Peyer's patch (tissue), 4 donors: ENCODE measurements around the gene DKKL1. TPM values are rescaled to one million over a fixed set of nuclear protein-coding genes. Genes with fewer than 3 reads are reported as not detected.
A peak's percentile ranks its signal among the peaks of the same experiment; 100 is the strongest.

Source experiments
- DNase-seq, 3 donors: peaks; one replicate each; pipeline ENCODE4 v3.0.0-alpha.2; 2017 to 2019
- H3K27ac ChIP-seq, 4 donors: fragments of 200-600 bp; sonication (generic); one replicate each; pipeline ENCODE4 v1.5.1; 2016 to 2019
- H3K27me3 ChIP-seq, 2 donors: fragments of 200-600 bp; sonication (generic); one replicate each; pipeline ENCODE4 v1.5.1; 2019
- H3K36me3 ChIP-seq, 3 donors: fragments of 200-600 bp; sonication (generic); one replicate each; pipeline ENCODE4 v1.5.1; 2016 to 2019
- H3K4me1 ChIP-seq, 4 donors: fragments of 200-600 bp; sonication (generic); one replicate each; pipeline ENCODE4 v1.5.1; 2016 to 2019
- H3K4me3 ChIP-seq, 4 donors: fragments of 200-600 bp; sonication (generic); 1 replicate in 3 of 4; 2 replicates in 1 of 4; pipeline ENCODE4 v1.5.1; 2016 to 2019; ENCODE audit warnings: mild to moderate bottlenecking in 1 of 4
- H3K9me3 ChIP-seq, 4 donors: fragments of 200-600 bp; sonication (generic); one replicate each; pipeline ENCODE4 v1.5.1; 2016 to 2019; ENCODE audit warnings: mild to moderate bottlenecking in 1 of 4
- POLR2A ChIP-seq, 2 donors: fragments of 450-650 bp; IDR thresholded peaks; one replicate each; pipeline ENCODE4 v1.5.1; 2017; ENCODE audit warnings: antibody characterized with exemption in 2 of 2, mild to moderate bottlenecking in 2 of 2, moderate library complexity in 2 of 2
- total RNA-seq, 4 donors: library from RNA; depleted of rRNA; stranded (reverse); fragments of >200 nt; gene quantifications; one replicate each; pipeline ENCODE4 v1.1.0, GENCODE V29; 2016
- TF ChIP-seq, protein P1 (sequence below), 6 experiments: fragments of 450-650 bp in 4 of 6; fragments of 200-600 bp in 2 of 6; sonication (generic) in 1 of 6; IDR thresholded peaks; one replicate each; pipeline ENCODE4 v1.5.1; 2017 to 2019; ENCODE audit warnings: antibody characterized with exemption in 6 of 6, mild to moderate bottlenecking in 3 of 6, moderate library complexity in 1 of 6

The DKKL1 gene
- total RNA-seq, 4 donors from 2014 or later, result not detected

DNA sequence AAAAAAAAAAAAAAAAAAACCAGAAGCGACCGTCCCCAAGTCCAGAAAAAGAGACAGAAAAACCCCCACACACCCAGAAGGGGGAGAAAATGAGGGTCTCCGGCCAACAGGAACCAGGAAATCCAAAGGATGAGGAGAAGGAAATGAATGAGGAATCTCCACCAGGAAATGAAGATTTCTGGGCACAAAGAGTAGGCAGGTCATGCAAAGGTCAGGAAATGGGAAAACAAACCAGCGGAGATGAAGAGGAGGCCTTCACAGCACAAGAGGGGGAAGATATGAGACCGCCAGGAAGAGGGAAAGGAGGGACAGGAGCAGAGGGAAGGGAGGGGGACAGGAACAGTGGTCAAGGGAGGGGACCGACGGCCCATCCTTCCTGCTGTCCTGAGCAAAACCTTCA, 7.3 kb upstream of the DKKL1 start:
- no peak for DNase-seq
- no peaks in the 10 kb centered on the region for H3K9me3 ChIP-seq
- no peaks in the 10 kb centered on the region for H3K27me3 ChIP-seq
- peak overlapping the region in 3 of 4 donors; percentile 16 to 66 (median 53) for H3K27ac ChIP-seq
- no peaks in the 10 kb centered on the region for H3K36me3 ChIP-seq
- H3K4me3 ChIP-seq, result peak overlapping the region in 1 of 4 donors; percentile 9
- TF ChIP-seq POLR2A (IDR thresholded peaks at IDR 0.05), result no peak
- TF ChIP-seq, protein P1, sequence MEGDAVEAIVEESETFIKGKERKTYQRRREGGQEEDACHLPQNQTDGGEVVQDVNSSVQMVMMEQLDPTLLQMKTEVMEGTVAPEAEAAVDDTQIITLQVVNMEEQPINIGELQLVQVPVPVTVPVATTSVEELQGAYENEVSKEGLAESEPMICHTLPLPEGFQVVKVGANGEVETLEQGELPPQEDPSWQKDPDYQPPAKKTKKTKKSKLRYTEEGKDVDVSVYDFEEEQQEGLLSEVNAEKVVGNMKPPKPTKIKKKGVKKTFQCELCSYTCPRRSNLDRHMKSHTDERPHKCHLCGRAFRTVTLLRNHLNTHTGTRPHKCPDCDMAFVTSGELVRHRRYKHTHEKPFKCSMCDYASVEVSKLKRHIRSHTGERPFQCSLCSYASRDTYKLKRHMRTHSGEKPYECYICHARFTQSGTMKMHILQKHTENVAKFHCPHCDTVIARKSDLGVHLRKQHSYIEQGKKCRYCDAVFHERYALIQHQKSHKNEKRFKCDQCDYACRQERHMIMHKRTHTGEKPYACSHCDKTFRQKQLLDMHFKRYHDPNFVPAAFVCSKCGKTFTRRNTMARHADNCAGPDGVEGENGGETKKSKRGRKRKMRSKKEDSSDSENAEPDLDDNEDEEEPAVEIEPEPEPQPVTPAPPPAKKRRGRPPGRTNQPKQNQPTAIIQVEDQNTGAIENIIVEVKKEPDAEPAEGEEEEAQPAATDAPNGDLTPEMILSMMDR (IDR thresholded peaks at IDR 0.05), result no peak
- H3K4me1 ChIP-seq, result peaks cover 0 to 12% (median 6%) of the 10 kb centered on the region in 4 donors

- TF ChIP-seq, protein P1 (IDR thresholded peaks at IDR 0.05), result no peak
- TF ChIP-seq POLR2A (IDR thresholded peaks at IDR 0.05), result no peak
- Histone ChIP-seq H3K4me1 (peaks cover 0 to 17% (median 6%) of the 10 kb centered on the region in 4 donors), H3K9me3 (no peaks in the 10 kb centered on the region), H3K27ac (peak overlapping the region in 3 of 4 donors; percentile 16 to 66 (median 53)), H3K27me3 (no peaks in the 10 kb centered on the region), H3K36me3 (no peaks in the 10 kb centered on the region), H3K4me3 (no peak overlapping the region)
- DNase-seq, result peak in 1 of 3 donors; percentile 55
These were observed 6.5 kb upstream of the DKKL1 start for GRCh38 chr19:49357186-49357585.

GRCh38 chr19:49359851-49360820, 3.5 kb upstream of the DKKL1 start:
- DNase-seq, result no peak
- no peak for TF ChIP-seq POLR2A (IDR thresholded peaks at IDR 0.05)
- TF ChIP-seq, protein P1 (IDR thresholded peaks at IDR 0.05), result no peak
- H3K27me3 ChIP-seq, result no peaks in the 10 kb centered on the region
- peaks cover 0 to 23% (median 12%) of the 10 kb centered on the region in 4 donors for H3K4me1 ChIP-seq
- no peaks in the 10 kb centered on the region for H3K36me3 ChIP-seq
- H3K27ac ChIP-seq, result peak overlapping the region in 3 of 4 donors; percentile 30 to 88 (median 84)
- no peaks in the 10 kb centered on the region for H3K9me3 ChIP-seq
- no peak overlapping the region for H3K4me3 ChIP-seq

GRCh38 chr19:49361438-49362047, 2.1 kb upstream of the DKKL1 start:
- no peaks in the 10 kb centered on the region for H3K36me3 ChIP-seq
- DNase-seq, result peak; percentile 67 to 78 (median 72)
- no peaks in the 10 kb centered on the region for H3K27me3 ChIP-seq
- H3K4me3 ChIP-seq, result peak overlapping the region; percentile 34 to 61 (median 48)
- TF ChIP-seq, protein P1 (IDR thresholded peaks at IDR 0.05), result no peak
- TF ChIP-seq POLR2A (IDR thresholded peaks at IDR 0.05), result no peak
- H3K4me1 ChIP-seq, result peaks cover 0 to 21% (median 8%) of the 10 kb centered on the region in 4 donors
- no peaks in the 10 kb centered on the region for H3K9me3 ChIP-seq
- peak overlapping the region; percentile 74 to 88 (median 82) for H3K27ac ChIP-seq

- peak; percentile 27 to 69 (median 62) for DNase-seq
- Histone ChIP-seq H3K9me3 (no peaks in the 10 kb centered on the region), H3K4me3 (peak within 1 kb of the TSS; percentile 34 to 61 (median 48)), H3K4me1 (peaks cover 0 to 15% (median 7%) of the 10 kb centered on the region in 4 donors), H3K27ac (peak within 1 kb of the TSS; percentile 74 to 88 (median 82)), H3K27me3 (no peaks in the 10 kb centered on the region), H3K36me3 (no peaks in the 10 kb centered on the region)
- TF ChIP-seq, protein P1 (IDR thresholded peaks at IDR 0.05), result no peak
- TF ChIP-seq POLR2A (IDR thresholded peaks at IDR 0.05), result no peak
These were observed 1.4 kb upstream of the DKKL1 start, which contains the start of gene TEAD2 for GRCh38 chr19:49362048-49362928. TSS of gene TEAD2 (minus strand) at chr19:49362416. CDS start at chr19:49360075, 2,341 bp downstream.
